GM21423 (cell line): ENCODE data around the gene DST.

Experiments
- ATAC-seq: cut with Tn5 transposase; IDR thresholded peaks from one replicate; pipeline ENCODE4 v1.9.1; 2021; ENCODE audit warnings: mild to moderate bottlenecking, moderate library complexity; ENCODE audit not compliant: unreplicated experiment

Gene DST

GRCh38 chr6:56625356-56625755 lies 17.3 kb downstream of the DST start:
- no peak for ATAC-seq

- ATAC-seq, result no peak
These were observed 18.0 kb downstream of the DST start for GRCh38 chr6:56624728-56625069.

GRCh38 chr6:56624046-56624727 lies 18.5 kb downstream of the DST start:
- no peak for ATAC-seq

GRCh38 chr6:56620229-56620868 lies 22.3 kb downstream of the DST start:
- ATAC-seq, result no peak

- no peak for ATAC-seq
These were observed 24.6 kb downstream of the DST start for GRCh38 chr6:56618050-56618449.

- ATAC-seq, result no peak
These were observed 25.7 kb downstream of the DST start for GRCh38 chr6:56616967-56617366.

- no peak for ATAC-seq
These were observed 29.3 kb downstream of the DST start for GRCh38 chr6:56613247-56613851.

- ATAC-seq, result no peak
These were observed 34.4 kb downstream of the DST start for GRCh38 chr6:56608332-56608731.

GRCh38 chr6:56607111-56607752 lies 35.5 kb downstream of the DST start:
- ATAC-seq, result no peak

GRCh38 chr6:56605435-56605834 lies 37.3 kb downstream of the DST start:
- no peak for ATAC-seq

- ATAC-seq, result no peak
These were observed 38.5 kb downstream of the DST start for GRCh38 chr6:56604186-56604585.

- ATAC-seq, result no peak
These were observed 41.3 kb downstream of the DST start for GRCh38 chr6:56601390-56601789.

GRCh38 chr6:56595490-56596122 lies 47.1 kb downstream of the DST start:
- ATAC-seq, result peak; percentile 33

- ATAC-seq, result no peak
These were observed 48.0 kb downstream of the DST start for GRCh38 chr6:56594699-56595098.

GRCh38 chr6:56593801-56594318 lies 48.8 kb downstream of the DST start:
- ATAC-seq, result peak; percentile 92

GRCh38 chr6:56582236-56582635 lies 60.5 kb downstream of the DST start:
- ATAC-seq, result no peak

- ATAC-seq, result no peak
These were observed 61.3 kb downstream of the DST start for GRCh38 chr6:56581296-56581925.

- ATAC-seq, result no peak
These were observed 62.4 kb downstream of the DST start for GRCh38 chr6:56580271-56580670.

- no peak for ATAC-seq
These were observed 63.4 kb downstream of the DST start for GRCh38 chr6:56579155-56579851.

- ATAC-seq, result no peak
These were observed 67.0 kb downstream of the DST start for GRCh38 chr6:56575736-56576135.
